GM12874 (cell line): ENCODE measurements around the gene BEST1.

Experiments used
- TF ChIP-seq, protein P1 (sequence below): IDR thresholded peaks from 2 replicates; pipeline ENCODE4 v1.5.1; 2011; ENCODE audit warnings: low read depth, mild to moderate bottlenecking, control low read depth, low read length, moderate library complexity; ENCODE audit not compliant: insufficient read depth

BEST1 gene

DNA sequence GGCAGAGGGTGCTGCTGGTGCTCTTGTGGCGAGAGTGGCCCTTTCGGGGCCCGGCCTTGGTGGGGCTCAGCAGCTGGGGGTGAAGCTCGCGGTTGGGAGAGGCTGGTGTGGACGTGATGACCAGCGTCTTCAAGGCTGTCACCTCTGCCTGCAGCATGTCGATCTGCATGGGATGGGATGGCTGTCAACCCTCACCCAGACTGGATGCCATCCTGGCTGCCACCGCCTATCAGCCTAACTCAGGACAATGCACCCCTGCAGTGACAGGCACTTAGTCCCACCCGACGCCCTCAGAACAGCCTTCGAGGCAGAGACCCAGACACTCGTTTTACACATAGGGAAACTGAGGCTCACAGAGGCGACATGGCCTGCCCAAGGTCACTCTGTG lies 43.6 kb upstream of the BEST1 start:
- TF ChIP-seq, protein P1, sequence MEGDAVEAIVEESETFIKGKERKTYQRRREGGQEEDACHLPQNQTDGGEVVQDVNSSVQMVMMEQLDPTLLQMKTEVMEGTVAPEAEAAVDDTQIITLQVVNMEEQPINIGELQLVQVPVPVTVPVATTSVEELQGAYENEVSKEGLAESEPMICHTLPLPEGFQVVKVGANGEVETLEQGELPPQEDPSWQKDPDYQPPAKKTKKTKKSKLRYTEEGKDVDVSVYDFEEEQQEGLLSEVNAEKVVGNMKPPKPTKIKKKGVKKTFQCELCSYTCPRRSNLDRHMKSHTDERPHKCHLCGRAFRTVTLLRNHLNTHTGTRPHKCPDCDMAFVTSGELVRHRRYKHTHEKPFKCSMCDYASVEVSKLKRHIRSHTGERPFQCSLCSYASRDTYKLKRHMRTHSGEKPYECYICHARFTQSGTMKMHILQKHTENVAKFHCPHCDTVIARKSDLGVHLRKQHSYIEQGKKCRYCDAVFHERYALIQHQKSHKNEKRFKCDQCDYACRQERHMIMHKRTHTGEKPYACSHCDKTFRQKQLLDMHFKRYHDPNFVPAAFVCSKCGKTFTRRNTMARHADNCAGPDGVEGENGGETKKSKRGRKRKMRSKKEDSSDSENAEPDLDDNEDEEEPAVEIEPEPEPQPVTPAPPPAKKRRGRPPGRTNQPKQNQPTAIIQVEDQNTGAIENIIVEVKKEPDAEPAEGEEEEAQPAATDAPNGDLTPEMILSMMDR = no peak

DNA sequence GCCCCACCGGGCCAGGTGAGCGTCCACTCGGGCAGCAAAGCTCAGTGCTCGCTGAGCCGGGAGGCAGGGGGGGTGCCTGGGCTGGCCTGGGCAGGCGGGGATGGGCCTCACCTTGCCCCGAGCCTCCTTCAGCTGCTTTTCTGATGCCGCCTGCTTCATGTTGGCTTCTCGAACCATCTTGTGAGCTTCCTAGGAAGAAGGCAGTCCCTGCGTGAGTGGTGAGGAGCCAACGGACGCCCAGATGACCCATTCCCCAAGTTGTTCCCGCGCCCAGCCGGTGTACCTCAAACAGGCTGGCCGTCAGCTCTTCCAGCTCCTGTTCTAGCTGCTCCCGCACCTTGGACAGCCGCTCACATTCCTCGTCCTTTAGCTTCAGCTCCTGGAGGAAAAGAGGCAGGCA lies 42.9 kb upstream of the BEST1 start:
- TF ChIP-seq, protein P1 = no peak

DNA sequence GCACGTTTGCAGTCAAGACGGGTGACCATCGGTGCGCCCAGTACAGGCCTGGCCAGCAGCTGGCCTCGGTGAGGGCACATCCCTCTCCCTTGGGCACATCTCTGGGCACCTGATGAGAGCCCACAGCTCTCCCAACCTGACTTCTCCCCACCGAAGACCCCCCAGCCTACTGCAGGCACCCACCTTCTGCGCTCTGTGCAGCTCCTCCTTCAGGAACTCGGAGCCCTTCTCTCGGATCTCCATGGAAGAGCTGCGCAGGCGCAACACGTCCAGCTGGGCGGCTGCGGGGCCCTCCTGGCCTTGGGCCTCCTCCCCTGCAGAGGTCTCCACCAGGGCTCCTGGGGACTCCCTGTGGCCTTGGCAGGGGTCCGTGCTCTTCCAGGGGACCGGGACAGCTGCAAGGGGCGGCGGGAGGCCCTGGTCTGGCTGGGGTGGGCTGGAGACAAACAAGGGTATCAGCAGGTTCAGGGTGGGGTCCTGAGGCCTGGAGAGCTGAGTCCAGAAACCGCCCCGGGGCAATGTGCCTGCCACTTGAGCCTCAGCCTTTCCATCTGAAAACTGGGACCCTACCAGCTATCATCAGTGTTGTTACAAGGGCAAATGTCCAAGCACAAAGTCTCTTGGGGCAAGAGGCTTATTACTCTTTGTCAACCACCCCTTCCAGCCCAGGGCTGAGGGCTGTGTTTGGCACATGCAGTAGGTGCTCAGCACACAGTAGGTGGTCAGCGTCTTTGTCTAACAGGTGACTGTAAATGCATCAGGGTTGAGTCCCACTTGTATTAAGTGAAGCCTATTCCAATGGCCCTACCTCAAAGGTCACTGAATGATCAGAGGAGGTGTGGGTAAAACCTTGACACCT lies 42.1 kb upstream of the BEST1 start:
- TF ChIP-seq, protein P1 = no peak

DNA sequence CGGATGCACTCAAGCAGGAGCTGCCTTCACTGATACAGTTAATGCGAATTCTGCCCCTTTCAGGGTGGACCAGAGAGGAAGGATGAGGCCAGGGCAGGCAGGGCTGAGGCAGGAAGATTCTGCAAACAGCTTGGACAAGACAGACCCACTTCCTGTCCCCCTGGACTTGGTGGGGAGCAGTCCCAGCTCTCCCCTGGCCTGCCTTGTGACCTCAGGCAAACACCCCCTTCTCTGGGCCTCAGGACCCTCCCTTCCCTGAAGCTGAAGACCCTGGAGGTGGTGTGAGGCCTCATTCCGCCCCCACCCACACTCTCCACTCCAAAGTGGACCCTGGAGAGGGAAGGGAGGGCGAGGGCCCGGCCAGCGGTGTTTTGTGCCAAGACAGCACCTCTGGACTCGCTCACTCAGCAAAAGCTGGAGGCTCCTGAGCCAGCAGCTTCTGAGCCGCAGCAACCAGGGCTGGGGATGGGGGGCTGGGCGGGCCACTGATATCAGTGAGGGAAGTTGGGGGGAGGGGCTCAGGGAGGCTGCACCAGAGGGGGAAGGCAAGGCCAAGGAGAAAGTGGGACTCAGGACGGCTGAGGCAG lies 41.3 kb upstream of the BEST1 start:
- TF ChIP-seq, protein P1 = no peak

DNA sequence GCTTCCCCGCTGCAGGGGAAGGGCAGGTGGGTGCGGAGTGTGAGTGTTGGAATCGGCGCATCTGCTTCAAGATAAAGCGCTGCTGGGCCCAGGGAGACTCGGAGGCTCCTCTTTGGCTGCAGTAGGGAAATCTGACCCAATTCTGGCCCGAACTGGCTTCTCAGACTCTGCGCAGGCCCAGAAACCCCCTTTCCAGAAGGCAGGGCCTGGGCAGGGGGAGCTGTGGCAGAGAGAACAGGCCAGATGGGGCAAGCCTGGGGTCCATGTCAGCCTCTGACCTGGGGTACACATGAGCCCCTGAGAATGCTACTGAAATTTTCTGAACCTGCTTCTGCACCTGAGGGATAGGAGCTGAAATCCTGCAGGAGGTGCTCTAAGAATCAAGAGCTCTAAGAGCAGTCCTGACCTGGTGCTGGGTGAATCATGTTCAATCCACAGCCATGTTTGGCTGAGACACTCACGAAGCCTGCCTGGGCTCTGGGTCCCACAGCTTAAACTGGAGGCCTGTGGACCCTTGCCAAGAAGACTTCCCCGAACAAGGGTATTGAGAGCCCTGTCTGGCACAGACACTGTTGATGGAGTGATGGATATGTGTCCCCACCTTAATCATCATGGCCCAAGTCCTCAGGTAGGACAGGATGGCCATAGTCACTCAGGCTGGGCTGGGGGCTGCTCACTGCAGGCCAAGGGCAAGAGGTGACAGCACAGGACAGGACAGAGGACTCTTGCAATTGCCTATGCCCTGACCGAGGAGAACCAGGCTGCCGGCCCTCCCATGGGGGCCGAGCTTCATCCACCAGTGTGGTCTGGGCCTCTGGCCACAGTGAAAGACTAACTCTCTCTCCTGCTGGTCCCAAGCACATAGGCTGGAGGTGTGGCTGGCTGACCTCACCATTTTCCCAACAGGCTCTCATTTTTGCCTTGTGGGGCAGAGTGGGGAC lies 39.7 kb upstream of the BEST1 start:
- TF ChIP-seq, protein P1 = no peak

DNA sequence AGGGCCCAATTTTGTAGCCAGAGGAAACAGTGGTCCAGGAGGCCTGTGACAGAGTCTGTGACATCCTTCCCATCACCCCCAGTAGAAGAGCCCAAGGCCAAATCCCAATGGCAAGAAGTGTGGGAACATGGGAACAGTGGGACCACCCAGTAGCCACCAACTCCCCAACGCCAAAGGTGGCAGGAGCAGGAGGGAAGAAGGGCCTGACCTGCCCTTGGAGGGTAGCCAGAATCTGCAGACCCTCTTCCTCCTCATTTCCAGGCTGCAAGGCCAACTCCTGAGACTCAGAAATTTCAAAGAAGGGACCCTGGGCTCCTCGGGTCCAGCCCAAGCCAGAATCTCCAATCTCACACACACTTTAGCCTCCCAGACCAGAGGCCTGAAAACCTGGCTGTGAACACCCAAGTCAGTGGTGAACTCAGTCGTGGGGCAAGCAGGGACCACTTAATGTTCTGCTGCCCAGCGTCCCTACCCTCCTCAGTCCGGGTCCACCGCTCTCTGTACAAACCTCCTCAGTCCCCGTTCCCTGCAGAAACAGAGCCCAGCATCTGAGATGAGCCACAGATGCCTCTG lies 38.9 kb upstream of the BEST1 start:
- TF ChIP-seq, protein P1 = no peak
